NCI-H345 treated with DMSO at 0.1 percent for 48 hours (cell line): Measurements from ENCODE around the gene ZNF763.
"Not testable (repeated sequence)": the region's sequence is repeated elsewhere in the genome, so short reads cannot be mapped to it uniquely, and the experiment has no call there.

Experiments used
- DNase-seq: peaks from one replicate; lab custom pipeline; 2025; ENCODE audit not compliant: unreplicated experiment; lab: John Stamatoyannopoulos, UW

Gene ZNF763

GRCh38 chr19:11964858-11965645 is at the start of gene ZNF763:
TSS of gene ZNF763 (plus strand) at chr19:11965040. CDS start at chr19:11965209, 169 bp downstream.
- peak; percentile 27 for DNase-seq

- no peak for DNase-seq
Measured at GRCh38 chr19:11921852-11922495, 42.9 kb upstream of the ZNF763 start.

DNA sequence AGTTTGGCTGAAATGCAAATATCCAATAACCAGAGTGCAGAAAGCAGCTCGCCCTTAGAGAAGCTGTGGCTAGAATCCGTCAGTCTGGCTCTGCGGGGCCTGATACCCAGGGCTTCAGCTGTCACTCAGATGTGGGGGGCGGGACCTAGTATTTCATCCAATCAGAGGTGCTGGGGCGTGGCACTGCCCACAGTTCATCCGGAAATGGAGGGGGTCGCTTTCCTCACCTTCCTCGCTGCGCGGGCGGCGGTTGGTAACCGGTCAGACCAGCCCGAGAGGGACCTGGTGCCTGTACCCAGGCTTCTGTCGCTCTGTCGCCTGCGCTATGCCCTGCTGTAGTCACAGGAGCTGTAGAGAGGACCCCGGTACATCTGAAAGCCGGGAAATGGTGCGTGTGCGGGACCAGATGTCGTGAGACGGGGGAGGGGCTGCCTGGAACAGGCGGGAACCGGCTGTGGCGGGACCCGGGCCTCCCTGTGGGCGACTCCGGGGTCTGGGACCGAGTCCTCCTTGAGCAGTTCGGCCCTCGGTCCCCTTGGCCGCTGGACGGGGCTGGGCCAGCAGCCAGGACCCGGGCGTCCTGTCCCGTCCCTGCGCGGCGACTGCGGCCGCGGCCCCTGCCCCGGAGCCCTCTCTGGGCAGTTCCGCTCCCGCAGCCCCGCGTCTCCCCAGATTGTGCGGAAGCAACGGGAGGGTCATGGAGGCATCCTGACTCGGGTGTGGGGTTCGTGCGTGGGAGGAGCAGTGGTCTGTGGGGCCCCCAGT is 39.8 kb upstream of the ZNF763 start, which contains the start of gene ZNF700:
TSS of gene ZNF700 (plus strand) at position 222 of the 765 bp plus-strand sequence. CDS start at position 326, 104 bp downstream.
- DNase-seq = peak; percentile 18

DNA sequence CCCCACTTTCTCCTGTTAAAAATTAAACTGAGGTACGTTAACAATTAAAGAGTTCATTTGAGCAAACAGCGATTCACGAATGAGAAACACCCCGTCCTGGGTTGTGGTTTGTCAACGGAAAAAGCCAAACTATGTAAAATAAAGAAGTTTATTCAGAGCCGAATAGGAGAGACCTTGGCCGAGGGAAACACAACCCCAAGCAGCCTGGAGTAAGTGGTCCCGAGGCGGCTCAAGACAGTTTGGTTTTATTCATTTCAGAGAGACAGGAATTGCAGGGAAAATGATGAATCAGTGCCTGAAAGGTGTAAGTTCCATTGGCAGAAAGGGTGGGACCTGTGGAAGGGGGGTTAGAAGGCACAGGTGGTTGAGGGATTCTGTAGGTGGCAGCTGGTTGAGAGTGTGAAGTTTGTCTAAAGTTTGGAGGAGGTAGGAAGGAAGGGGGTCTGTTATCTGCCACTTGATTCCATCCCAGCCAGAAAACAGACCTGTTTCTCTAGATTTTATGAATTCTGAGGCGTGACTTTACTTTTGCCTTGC is 39.1 kb upstream of the ZNF763 start:
- DNase-seq = not testable (repeated sequence)

GRCh38 chr19:11927227-11927626 is 37.6 kb upstream of the ZNF763 start:
- DNase-seq = no peak

DNA sequence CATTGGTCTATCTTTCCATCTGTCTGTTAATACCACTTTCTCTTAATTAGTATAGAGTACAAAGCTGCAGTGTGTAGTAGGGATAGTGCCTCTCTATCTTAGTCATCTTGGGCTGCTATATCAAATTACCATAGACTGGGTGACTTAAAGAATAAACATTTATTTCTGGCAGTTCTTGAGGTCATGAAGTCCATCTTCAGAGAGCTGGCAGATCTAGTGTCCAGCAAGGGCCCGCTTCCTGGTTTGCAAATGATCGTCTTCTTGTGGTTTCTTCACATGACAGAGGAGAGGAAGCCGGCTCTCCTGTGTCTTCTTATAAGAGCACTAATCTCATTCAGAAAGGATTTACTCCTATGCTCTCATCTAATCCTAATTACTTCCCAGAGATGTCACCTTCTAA is 33.8 kb upstream of the ZNF763 start:
- no peak for DNase-seq

DNA sequence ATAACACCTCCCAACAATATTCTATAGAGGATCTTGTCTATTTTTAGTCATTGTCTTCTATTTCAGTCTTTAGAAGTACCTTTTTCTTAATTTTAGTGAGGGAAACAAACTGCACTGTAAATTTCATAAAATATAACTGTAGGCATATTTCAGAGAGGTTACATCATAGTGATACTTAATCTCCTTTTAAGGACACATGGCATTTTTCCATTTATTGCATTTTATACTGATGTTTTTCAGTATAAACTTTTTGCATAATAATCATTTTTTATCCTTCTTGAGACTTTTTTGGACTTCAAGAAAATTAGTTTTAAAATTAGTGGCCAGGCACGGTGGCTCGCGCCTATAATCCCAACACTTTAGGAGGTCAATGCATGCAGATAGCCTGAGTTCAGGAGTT is 33.3 kb upstream of the ZNF763 start:
- DNase-seq = no peak

GRCh38 chr19:11935829-11936228 is 29.0 kb upstream of the ZNF763 start:
- not testable (repeated sequence) for DNase-seq

DNA sequence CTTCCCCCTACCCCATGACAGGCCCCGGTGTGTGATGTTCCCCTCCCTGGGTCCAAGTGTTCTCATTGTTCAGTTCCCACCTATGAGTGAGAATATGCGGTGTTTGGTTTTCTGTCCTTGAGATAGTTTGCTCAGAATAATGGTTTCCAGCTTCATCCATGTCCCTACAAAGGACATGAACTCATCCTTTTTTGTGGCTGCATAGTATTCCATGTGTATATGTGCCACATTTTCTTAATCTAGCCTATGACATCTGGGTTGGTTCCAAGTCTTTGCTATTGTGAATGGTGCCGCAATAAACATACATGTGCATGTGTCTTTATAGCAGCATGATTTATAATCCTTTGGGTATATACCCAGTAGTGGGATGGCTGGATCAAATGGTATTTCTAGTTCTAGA is 26.5 kb upstream of the ZNF763 start:
- DNase-seq = not testable (repeated sequence)

DNA sequence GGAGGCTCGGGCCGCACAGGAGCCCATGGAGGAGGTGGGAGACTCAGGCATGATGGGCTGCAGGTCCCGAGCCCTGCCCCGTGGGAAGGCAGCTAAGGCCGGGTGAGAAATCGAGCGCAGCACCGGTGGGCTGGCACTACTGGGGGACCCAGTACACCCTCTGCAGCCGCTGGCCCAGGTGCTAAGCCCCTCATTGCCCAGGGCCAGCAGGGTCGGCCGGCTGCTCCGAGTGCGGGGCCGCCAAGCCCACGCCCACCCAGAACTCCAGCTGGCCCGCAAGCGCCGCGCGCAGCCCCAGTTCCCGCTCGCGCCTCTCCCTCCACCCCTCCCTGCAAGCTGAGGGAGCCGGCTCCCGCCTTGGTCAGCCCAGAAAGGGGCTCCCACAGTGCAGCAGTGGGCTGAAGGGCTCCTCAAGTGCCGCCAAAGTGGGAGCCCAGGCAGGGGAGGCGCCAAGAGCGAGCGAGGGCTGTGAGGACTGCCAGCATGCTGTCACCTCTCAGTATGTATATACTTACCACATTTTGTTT is 23.4 kb upstream of the ZNF763 start:
- DNase-seq = not testable (repeated sequence)

DNA sequence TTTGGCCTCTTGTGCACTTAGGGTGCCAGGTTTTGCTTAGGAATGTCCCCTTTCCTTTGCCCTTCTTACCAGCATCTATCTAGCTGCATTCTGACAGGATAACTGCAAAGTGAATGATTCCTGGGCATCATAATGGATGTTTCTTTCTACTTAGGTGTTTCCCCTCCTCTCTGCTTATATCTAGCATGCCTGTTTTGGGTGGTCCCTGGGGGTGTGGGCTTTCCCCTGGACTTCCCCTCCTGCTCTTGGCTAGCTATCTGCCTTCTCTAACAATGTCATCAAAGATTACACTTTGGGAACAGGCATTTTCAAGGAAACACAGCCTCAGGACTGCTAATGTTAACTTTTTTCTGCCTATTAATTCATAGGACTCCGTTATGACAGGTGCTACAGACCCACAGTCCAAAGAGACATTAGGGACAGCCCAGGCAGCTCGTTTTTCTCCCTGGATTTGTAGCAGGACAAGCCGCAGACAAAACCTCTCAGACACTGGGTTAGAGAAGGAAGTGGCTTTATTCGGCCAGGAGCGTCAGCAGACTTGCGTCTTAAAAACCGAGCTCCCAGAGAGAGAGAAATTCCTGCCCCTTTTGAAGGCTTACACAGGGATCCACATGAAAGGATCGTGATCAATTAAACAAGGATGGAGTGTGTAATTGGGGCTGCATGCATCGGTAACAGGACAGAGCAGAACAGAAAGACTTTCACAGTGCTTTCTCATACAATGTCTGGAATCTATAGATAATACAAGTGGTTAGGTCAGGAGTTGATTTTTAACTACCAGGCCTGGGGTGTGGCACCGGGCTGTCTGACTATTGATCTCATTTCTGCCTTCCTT is 22.6 kb upstream of the ZNF763 start:
- DNase-seq = no peak

- no peak for DNase-seq
Measured at GRCh38 chr19:11942843-11943108, 22.1 kb upstream of the ZNF763 start.

DNA sequence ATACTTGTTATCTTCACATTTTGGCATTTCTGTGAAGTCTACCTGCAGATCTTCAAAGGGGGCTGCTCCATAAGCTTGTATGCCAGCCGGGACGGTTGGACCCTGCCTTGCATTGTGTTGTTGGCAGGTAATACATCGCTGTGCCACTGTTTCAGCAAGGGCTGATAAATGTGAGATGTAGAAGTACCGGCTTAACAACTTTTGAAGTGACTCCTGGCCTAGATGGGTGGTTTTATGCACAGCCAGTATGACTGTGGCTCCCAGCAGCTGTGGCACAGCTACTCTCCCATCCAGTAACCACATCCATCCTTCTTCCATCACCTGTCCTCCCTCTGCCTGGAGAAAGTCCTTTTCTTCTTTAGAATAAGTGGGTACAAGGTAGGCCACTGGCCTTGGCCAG is 20.2 kb upstream of the ZNF763 start:
- DNase-seq = no peak

- DNase-seq = no peak
Measured at GRCh38 chr19:11948646-11949045, 16.2 kb upstream of the ZNF763 start.

- no peak for DNase-seq
Measured at GRCh38 chr19:11949201-11949600, 15.6 kb upstream of the ZNF763 start.

GRCh38 chr19:11949614-11950080 is 15.2 kb upstream of the ZNF763 start:
- DNase-seq = not testable (repeated sequence)

DNA sequence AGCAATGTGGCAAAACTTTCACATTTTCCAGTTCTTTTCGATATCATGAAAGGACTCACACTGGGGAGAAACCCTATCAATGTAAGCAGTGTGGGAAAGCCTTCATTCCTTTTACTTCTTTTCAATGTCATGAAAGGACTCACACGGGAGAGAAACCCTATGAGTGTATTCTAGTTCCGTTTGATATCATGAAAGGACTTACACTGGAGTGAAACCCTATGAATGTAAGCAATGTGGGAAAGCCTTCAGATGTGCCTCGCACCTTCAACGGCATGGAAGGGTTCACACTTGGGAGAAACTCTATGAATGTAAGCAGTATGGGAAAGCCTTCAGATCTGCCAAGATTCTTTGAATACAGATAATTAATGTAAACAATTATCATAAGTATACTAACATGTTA is 14.5 kb upstream of the ZNF763 start:
- no peak for DNase-seq

- peak; percentile 4 for DNase-seq
Measured at GRCh38 chr19:11963566-11964355, 1.1 kb upstream of the ZNF763 start.

- DNase-seq = no peak
Measured at GRCh38 chr19:11964496-11964857, 363 bp upstream of the ZNF763 start.

GRCh38 chr19:11970174-11970573 is 5.3 kb downstream of the ZNF763 start:
- no peak for DNase-seq
